GM19463 (cell line): ENCODE measurements around the gene GIPC1.
A peak's percentile ranks its signal among the peaks of the same experiment; 100 is the strongest.
"Not testable (repeated sequence)": the region's sequence is repeated elsewhere in the genome, so short reads cannot be mapped to it uniquely, and the experiment has no call there.

Experiments
- ATAC-seq: cut with Tn5 transposase; IDR thresholded peaks from one replicate; pipeline ENCODE4 v1.9.1; 2021; ENCODE audit warnings: mild to moderate bottlenecking, moderate library complexity; ENCODE audit not compliant: unreplicated experiment

GIPC1 gene

GRCh38 chr19:14496029-14496833 is at the start of gene GIPC1:
GIPC1 (minus strand) TSS chr19:14496127; CDS start chr19:14482976, 13,151 bp downstream.
- ATAC-seq: peak; percentile 65

GRCh38 chr19:14545716-14546082 is 49.8 kb upstream of the GIPC1 start:
- no peak for ATAC-seq

- no peak for ATAC-seq
Observed at GRCh38 chr19:14544977-14545715, 49.2 kb upstream of the GIPC1 start.

- ATAC-seq: no peak
Observed at GRCh38 chr19:14544047-14544446, 48.1 kb upstream of the GIPC1 start.

- ATAC-seq: no peak
Observed at GRCh38 chr19:14542711-14543328, 46.9 kb upstream of the GIPC1 start.

GRCh38 chr19:14541979-14542378 is 46.1 kb upstream of the GIPC1 start:
- ATAC-seq: not testable (repeated sequence)

GRCh38 chr19:14540741-14541525 is 45.0 kb upstream of the GIPC1 start:
- no peak for ATAC-seq

GRCh38 chr19:14536926-14537692 is 41.2 kb upstream of the GIPC1 start:
- ATAC-seq: no peak

GRCh38 chr19:14533450-14533849 is 37.5 kb upstream of the GIPC1 start:
- ATAC-seq: no peak

- ATAC-seq: no peak
Observed at GRCh38 chr19:14530506-14530905, 34.6 kb upstream of the GIPC1 start.

- no peak for ATAC-seq
Observed at GRCh38 chr19:14530005-14530348, 34.0 kb upstream of the GIPC1 start.

- peak; percentile 94 for ATAC-seq
Observed at GRCh38 chr19:14529254-14530004, 33.5 kb upstream of the GIPC1 start, which contains the start of gene TECR. TECR (plus strand) TSS chr19:14529594; CDS start chr19:14529697, 103 bp downstream.

- no peak for ATAC-seq
Observed at GRCh38 chr19:14528419-14529253, 32.7 kb upstream of the GIPC1 start.

GRCh38 chr19:14526423-14526822 is 30.5 kb upstream of the GIPC1 start:
- ATAC-seq: no peak

- ATAC-seq: no peak
Observed at GRCh38 chr19:14525729-14526128, 29.8 kb upstream of the GIPC1 start.

- no peak for ATAC-seq
Observed at GRCh38 chr19:14520543-14520942, 24.6 kb upstream of the GIPC1 start.

GRCh38 chr19:14519860-14520407 is 24.0 kb upstream of the GIPC1 start:
- ATAC-seq: no peak

GRCh38 chr19:14519245-14519859 is 23.4 kb upstream of the GIPC1 start:
- no peak for ATAC-seq
